ENCODE data around the gene TSC2.

TSC2 gene

DNA sequence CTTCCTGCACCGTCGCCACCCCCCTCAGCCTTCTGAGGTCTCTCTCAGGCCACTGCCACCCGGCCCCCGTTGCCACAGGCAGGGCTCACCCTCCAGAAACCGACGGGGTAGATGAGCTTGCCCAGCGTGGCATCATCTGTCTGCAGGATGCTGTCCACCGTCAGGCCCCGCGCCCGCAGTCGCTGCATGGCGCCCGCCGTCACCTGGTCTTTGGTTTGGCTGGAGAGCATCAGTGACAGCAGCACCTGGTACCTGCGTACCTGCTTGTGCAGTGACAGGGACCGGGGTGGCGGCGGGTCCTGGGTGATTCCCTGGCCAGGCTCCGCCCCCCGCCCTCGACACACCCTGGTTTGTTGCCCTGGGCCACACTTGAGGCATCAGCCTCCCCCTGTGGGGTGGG, 3.2 kb upstream of the TSC2 start:
- DNase-seq = no peak

DNA sequence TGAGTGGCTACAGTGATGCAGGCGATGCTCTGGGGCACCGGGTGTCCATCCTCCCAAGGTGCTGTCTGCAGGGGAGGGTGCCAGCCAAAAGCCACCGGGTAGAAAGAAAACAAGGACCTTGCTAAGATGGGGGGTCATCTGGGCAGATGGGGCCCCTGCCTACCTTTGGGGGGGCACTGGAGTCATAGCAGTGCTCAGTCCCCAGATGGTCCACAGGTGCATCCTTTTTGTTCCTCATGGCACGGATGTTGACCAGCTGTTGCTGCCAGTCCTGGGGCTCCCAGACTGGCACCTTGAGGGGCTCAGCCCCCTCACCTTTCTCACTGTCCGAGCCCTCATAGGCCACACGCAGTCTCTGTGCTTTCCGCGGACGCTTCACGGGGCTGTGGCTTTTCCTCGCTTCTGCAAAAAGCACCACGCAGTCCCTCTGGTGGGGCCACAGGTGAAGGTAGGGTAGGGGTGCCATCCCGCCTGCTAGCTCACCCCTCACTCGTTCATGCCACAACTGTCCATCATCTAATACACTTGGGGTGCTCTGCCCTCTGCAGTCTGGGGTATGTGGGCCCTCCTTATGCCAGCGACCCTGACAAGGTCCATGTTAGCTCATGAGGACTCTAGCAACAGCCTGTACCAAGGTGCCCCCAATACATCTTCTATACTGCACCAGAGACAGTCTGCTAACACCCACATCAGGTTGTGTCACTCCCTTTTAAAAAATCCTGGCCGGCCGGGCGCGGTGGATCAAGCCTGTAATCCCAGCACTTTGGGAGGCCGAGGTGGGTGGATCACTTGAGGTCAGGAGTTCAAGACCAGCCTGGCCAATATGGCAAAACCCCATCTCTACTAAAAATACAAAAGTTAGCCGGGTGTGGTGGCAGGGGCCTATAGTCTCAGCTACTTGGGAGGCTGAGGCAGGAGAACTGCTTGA, 1.6 kb upstream of the TSC2 start:
- DNase-seq = no peak

DNA sequence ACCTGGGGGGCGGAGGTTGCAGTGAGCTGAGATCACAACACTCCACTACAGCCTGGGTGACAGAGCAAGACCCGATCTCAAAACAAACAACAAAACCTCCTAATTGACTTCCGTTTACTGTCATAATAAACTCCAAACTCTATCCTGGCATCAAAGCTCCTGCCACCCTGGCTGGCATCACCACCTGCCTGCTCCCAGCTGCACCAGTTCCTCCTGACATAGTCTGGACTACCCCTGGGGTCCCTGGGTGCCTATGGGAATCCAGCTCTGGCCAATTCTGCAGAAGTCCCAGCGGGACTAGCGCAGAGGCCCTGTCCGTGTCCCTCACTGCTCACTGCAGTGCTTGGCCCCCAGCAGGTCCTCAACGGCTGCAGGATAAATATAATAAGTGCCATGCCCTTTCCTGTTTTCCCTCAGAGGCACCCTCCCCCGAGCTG, 874 bp upstream of the TSC2 start:
- no peak for DNase-seq

DNA sequence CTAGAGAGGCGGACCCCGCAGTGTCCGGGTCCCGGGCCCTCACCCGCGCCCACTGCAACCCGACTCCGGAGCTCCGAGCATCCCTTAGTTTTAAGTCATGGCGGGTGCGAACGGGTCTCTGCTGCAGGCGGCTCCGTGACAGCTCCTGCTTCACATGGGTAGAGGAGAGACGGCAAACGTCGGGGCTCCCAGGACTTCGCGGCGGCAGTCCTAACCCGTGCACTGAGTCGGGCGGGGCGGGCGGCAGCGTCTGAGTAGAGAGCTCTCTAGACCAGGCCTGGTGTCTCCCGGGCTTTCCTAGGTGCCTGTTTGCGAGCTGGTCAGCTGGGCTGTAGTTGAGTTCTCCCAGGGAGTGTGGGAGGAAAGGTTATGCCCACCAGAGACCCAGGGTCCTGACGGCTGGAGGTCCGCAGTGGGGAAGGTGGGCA, 345 bp downstream of the TSC2 start:
- no peak for DNase-seq

DNA sequence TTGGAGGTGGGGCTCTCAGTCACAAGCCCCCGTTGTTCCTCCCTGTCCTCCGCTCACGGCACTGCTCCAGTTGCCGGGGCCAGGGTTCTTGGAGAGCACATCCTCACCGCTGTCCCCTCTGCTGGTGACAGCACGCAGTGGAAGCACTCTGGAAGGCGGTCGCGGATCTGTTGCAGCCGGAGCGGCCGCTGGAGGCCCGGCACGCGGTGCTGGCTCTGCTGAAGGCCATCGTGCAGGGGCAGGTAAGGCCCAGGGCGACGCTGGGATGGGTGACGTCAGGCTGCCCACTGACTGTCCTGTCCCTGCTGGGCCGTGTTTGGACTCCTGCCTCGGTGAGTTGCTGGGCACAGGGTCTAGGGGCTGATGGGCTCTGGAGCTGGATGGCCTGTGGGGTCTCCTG, 5.4 kb downstream of the TSC2 start:
- DNase-seq = no peak

DNA sequence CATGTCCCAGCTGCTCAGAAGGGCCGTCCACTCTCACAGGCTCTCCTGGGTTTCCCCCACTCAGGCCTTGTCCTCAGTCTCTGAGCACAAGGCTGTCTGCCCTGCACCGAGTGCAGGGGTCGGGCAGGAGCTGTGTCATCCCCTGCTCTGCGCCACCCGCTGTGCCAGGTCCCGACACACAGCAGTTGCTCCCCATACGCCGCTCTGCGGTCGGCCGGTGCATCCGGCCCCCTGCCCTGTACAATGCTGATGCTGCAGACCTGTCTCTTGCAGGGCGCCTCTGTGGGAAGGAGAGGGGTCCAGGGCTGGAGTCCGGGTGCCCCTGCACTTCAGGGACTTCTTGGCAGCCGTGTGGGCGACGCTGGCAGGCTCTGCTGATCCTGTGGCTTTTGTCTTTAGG, 6.1 kb downstream of the TSC2 start:
- DNase-seq = no peak

DNA sequence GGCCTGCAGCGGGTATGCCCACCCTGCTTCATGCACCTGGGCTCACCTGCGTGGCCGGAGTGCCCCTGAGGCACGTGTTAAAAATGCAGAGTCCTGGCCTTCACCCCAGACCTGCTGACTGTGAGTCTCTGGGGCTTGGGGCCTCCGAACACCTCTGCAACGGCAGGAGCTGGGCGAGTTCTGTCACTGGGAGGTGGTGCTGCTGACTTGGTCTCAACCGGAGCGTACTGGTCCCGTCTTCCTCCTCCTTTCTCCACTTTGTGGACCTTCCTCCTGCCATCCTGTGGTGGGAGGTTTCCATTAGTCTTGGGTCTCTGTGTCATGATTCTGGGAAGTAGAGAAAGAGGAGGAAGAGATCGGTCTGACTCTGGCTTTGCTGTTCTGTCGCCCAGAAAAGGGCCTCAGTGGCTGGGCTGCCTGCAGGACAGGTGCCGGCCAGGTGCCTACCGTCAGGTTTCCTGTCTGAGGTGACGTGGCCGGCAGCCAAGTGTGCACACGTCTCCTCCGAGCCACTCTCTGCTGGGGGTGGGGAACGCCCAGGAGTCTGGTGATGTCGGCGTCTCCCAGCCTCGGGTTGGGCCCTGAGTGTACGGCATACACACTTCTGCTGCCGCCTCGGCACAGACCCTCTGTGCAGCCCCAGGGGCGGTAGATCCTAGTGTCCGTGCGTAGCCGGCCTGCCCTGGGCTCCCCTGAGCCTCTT, 6.9 kb downstream of the TSC2 start:
- DNase-seq = no peak

DNA sequence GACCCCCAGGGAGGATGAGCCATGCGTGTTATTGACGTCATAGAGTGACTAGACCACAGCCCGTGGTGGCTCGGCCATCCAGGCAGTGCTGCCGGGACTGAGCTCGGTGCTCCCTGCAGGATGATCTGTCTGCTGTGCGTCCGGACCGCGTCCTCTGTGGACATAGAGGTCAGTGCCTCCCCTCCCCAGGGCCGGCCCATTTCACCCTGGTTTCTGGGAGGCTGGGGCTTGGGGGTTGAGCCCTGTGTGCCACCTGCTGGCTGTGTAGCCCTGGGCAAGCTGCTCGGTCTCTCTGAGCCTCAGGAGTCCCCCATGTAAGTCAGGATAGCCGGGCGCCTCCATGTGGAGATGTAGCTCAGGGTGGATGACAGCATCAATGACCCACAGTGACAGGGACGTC, 8.3 kb downstream of the TSC2 start:
- DNase-seq = no peak

DNA sequence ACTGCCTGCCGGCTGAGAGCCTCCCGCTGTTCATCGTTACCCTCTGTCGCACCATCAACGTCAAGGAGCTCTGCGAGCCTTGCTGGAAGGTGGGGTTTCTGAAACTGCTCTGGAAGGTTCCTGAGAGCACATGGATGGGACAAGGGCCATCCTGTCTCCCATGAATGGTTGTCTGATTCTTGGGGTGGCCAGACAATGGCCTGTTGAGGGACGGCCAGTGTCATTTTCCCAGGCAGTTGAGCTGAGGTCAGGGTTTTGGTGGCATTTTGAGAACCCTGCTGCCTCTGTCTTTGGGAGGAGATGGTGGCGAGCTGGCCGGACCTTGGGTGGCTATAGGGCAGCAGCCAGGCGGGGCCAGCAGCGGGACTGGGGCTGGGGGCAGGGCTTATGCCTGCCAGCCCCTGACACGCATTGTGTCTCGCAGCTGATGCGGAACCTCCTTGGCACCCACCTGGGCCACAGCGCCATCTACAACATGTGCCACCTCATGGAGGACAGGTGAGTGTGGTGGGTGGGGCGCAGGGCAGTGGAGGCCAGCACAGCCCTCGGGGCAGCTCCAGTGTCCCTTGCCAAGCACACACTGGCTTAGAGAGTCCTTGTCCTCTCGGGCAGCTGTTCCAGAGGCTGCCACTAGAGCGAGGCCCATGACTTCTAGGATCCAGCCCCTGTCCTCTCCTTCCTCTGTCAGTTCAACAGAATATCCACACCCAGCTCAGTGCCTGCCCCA, 9.1 kb downstream of the TSC2 start:
- DNase-seq = no peak

DNA sequence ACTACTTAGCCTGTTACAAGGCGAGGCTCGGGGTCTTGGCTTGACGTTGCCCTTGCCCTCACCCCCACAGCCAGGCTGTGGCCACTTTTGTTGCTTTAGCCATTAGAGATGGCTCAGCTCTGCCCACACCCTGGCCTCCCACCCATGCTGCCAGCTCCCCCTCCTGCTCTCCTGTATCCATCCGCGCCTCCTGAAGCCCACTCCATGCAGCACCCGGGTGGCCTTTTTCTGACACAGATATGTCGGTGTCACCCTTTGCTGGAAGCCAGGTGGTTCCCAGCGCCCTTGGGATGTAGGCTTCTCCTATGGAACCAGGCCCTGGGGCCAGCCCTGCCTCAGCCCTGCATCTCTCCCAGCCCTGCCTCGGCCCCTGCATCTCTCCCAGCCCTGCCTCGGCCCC, 9.7 kb downstream of the TSC2 start:
- DNase-seq = no peak

DNA sequence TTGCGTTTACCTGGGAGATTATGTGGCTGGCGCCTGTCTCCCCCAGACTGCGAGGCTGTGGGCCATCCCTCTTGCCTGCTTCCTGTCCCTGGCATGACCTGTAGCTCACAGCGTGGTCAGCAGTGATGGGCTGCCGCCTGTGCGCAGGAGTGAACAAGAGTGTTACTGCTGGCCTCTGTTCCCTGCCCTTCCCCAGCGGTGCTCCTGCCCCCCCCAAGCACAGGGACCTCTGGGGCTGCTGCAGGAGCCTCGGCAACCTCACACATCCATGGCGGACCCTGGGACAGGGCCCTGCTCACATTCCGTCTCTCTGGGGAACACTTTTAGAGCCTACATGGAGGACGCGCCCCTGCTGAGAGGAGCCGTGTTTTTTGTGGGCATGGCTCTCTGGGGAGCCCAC, 10.6 kb downstream of the TSC2 start:
- no peak for DNase-seq

DNA sequence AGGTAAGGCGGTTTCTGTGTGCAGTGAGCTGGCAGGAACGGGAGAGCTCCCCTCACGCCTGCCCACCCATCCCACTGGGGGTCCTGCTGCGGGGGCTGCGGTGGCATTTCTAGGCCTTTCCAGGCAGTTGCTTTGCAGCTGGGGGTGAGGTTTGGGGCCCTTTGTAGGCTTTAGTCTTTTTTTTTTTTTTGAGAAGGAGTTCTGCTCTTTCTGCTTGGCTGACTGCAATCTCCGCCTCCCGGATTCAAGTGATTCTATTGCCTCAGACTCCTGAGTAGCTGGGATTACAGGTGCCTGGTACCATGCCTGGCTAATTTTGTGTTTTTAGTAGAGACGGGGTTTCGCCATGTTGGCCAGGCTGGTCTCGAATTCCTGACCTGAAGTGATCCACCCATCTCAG, 11.1 kb downstream of the TSC2 start:
- no peak for DNase-seq

DNA sequence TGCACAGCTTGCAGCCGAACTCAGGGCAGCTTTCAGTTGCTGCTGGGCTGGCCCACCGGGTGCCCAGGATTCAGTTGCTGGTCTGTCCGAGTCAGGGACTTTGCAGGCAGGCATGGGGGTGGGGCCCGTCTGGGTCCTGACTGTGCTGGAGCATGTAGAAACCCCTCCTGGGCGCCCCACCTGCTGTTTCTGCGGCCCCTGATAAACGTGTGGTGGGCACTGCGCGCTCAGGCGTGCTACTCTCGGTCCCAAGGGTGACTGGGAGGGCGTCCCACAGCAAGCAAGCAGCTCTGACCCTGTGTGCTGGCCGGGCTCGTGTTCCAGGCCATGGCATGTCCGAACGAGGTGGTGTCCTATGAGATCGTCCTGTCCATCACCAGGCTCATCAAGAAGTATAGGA, 12.6 kb downstream of the TSC2 start:
- no peak for DNase-seq

DNA sequence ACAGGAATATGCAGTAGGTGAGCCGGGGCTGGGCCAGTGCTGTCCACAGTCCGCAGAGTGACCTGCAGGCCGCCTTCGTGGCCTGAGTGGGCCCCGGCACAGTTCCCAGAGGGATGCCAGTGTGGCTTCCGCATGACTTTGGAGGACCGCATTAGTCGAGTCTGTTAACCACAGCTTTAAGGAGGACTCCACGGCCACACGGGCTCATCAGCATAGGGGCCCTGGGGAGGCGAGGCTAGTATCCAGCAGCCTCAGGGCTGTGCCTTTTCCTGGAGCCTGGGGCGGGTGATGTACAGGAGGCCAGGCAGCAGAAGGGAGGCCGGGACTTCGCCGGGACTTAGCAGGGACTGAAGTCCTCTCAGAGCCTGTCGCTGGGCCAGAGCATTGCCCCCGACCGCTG, 13.2 kb downstream of the TSC2 start:
- DNase-seq = no peak

DNA sequence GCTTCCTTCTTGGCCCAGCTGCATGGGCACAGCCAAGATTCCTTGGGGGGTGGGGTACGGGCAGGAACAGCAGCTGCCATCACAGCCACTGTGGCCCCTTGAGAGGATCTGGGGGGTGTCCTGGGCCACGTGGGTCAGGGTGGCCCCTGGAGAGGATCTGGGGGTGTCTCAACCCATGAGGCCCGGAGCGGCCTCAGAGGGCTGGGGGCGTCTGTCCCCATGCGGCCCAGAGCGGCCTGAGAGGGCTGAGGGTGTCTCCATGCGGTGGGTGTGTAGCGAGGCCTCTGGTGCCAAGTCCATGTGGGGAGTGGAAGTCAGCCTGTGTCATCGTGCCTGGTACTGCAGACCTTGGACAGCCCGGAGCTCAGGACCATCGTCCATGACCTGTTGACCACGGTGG, 13.7 kb downstream of the TSC2 start:
- no peak for DNase-seq

DNA sequence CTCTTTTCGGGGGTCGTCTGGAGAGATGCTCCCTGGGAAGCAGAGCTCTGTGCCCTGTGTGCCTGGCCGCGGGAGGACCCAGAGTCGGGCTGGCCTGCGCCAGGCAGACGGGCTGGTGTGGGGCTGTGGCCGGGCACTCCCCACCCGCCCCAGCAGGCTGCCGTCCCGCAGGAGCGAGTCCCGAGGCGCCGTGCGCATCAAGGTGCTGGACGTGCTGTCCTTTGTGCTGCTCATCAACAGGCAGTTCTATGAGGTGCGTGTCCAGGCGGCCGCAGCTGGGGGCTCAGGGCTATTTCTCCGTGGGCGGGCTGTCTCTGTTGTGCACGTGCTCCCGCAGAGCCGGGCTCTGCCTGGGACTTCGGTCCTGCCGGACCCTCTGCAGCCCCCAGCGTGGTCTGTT, 15.0 kb downstream of the TSC2 start:
- DNase-seq = no peak

DNA sequence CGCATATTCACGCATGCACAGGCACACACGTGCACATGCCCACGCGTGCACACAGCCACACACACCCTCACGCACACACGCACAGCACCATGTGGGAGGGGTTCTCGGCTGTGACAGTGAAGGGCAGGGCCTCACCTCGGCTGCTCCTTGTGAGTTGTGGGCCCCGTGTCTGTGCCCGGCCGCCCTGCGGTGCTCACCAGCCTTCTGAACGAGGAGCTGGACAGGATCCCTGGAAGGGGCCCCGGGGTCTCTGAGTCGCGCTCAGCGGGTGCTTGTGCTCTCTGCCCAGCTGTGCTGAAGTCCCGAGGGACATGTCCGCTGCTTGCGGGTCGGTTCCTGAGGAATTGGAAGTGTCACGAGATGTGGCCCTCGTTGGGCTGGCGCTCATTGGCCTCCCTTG, 16.1 kb downstream of the TSC2 start:
- DNase-seq = no peak

DNA sequence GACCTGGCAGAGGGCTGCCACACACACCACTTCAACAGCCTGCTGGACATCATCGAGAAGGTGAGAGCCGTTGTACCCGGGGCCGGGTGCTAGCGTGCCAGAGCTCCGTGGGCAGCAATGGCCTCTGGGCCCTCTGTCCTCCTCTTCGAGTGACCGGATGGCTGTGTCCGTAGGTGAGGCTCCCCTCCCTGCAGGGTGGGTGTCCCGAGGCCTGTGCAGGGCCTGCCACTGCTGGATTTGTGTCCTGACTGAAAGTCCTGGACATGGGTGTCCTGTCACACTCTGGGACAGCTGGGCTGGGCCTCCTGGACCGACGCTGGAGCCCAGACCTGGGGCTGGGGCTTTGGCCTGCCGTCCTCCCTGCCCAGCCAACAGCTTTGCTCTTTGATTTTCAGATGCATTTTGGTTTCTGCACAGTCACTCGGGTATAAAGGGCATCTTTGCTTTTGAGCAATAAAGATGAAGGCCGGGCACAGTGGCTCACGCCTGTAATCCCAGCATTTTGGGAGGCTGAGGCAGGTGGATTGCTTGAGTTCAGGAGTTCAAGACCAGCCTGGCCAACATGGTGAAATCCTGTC, 16.7 kb downstream of the TSC2 start:
- DNase-seq = no peak

DNA sequence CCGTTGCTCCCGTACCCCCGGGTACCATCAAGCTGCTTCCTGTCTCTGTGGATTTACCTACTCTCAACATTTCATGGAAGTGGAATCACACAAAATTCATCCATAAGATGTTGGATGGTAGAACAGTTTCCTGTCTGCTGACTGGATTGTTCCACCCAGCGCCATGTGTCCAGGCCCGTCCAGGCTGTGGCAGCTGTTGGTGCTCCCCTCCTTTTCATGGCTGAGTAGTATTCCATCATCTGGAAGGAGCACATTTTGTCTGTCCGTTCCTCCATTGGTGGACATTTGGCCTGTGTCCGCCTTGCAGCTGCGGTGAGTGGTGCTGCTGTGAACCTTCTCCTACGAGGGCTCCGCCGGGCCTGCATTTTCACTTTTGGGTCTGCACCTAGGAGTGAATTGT, 18.4 kb downstream of the TSC2 start:
- DNase-seq = no peak

DNA sequence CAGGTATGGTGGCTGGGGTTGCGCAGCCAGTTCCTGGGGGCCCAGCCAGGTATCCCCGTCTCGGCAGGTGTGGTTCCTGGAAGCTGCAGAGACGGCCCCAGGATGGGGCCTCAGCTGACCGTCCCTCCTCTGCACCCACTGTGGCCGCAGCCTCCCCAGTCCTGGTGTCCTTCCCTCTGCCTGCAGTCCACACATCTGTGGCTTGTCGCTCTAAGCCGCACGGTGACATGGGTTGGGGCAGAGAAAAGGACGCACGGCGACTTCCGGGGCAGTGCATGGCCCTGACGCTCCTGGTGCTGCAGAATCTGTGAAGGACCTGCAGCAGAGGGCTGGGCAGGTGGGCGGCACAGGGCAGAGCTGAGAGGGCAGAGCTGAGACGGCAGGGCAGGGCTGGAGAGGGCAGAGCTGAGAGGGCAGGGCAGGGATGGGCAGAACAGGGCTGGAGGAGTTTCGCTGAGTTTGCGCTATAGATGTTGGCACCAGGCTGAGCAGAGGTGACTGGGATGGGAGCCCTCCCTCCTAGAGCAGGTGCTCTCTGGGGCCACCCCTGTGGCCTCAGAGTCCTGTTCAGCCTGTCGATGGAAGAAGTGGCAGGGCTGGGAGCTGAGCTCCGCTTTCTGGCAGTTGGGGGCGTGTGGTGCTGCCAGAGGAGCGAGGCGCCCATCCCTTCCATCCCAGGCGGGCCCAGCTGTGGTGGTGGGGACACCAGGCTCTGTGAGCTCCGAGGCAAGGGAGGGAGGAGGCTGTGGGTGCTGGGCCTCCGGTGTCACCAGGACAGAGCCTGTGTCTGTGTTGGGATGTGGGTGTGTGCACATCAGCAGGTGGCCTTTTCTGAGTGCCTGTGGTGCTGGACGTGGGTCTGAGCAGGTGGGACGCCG, 23.0 kb downstream of the TSC2 start:
- no peak for DNase-seq

DNA sequence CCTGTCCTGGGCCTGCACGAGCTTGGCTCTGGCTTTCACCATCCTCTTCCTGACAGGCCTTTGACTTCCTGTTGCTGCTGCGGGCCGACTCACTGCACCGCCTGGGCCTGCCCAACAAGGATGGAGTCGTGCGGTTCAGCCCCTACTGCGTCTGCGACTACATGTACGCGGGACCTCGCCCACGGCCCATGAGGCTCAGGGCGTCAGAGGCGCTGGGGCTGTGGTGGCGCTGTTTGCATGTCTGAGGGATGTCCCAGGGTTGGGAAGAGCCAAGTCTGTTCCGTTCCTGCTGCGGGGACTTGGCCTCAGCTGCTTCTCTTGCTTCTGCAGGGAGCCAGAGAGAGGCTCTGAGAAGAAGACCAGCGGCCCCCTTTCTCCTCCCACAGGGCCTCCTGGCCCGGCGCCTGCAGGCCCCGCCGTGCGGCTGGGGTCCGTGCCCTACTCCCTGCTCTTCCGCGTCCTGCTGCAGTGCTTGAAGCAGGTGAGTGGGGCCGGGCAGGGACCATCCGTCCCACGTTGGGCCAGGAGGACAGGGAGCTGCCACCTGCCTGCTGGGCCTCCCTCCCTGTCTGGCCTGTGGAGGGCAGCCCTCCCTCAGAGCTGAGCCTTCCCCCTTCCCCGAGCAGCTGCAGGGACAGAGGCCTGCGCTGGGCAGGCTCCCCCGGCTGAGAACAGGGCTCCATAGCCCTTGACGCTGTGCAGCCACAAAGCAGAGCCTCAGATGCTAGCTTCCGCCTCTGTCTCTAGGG, 23.8 kb downstream of the TSC2 start:
- DNase-seq = no peak

DNA sequence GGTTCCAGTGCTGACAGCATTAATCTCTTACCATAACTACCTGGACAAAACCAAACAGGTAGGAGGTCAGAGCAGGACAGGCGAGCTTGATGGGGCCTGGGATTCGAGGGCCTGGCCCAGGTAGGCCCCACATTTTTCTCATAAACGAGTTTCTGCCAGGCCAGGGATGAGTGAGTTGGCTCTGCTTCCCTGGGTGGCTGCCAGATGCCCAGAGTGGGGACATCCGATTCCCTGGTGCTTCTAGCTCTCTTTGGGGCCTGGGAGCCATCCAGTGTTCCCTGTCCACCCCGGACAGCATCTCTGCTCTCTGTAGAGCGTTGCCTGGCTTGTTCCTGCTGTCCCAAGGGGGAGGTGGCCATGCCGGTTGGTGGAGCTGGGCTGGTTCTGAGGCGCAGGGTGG, 25.1 kb downstream of the TSC2 start:
- DNase-seq = no peak
